A673 (cell line): Measurements from ENCODE around the gene HOXB3.

Experiments used
- CTCF ChIP-seq: fragments of 300-800, 200-600 bp; sonication (generic); conservative IDR thresholded peaks from 2 replicates; pipeline ENCODE4 v1.5.1; 2017; ENCODE audit warnings: low read depth, mild to moderate bottlenecking, antibody characterized with exemption, low read length, moderate library complexity, mixed read lengths
- EZH2 ChIP-seq: fragments of 200-600 bp; sonication (generic); IDR thresholded peaks from 2 replicates; pipeline ENCODE4 v1.6.1; 2017; ENCODE audit warnings: borderline replicate concordance, low read depth, mild to moderate bottlenecking, mixed read lengths, antibody characterized with exemption, low read length; ENCODE audit not compliant: poor library complexity, severe bottlenecking

- TF ChIP-seq EZH2 (no peak), CTCF (no peak)
Observed at GRCh38 chr17:48571024-48571818, 18.8 kb downstream of the HOXB3 start.
